Activated CD4-positive, alpha-beta T cell treated with anti-CD3 and anti-CD28 coated beads, Interleukin-2, Interleukin-4, amounts not matched to agents 100 ng/mL and 50 ng/mL, durations not matched to agents 16 hours and 8 hours (primary cell): ENCODE data around the gene KRTAP9-7.
A peak's percentile ranks its signal among the peaks of the same experiment; 100 is the strongest.

Experiments
- DNase-seq: peaks from one replicate; pipeline ENCODE4 v3.0.0-alpha.2; 2020; ENCODE audit warnings: low spot score

Gene KRTAP9-7

GRCh38 chr17:41322094-41322902, 46.8 kb downstream of the KRTAP9-7 start:
- peak; percentile 40 for DNase-seq

GRCh38 chr17:41322903-41323895, 47.7 kb downstream of the KRTAP9-7 start:
- no peak for DNase-seq

GRCh38 chr17:41324180-41325075, 48.9 kb downstream of the KRTAP9-7 start:
- no peak for DNase-seq

- DNase-seq = no peak
These were observed 49.6 kb downstream of the KRTAP9-7 start for GRCh38 chr17:41325126-41325525.

- no peak for DNase-seq
These were observed 50.1 kb downstream of the KRTAP9-7 start for GRCh38 chr17:41325611-41326010.
